Measurements from ENCODE around the gene PTPRN2. TPM values are rescaled to one million over a fixed set of nuclear protein-coding genes. Genes with fewer than 3 reads are reported as not detected.

The PTPRN2 gene
- total and polyA plus RNA-seq, 9 of the 15 experiments (the other 6 are each of a cell fraction or from before 2014, with no cell fraction given), result not detected

DNA sequence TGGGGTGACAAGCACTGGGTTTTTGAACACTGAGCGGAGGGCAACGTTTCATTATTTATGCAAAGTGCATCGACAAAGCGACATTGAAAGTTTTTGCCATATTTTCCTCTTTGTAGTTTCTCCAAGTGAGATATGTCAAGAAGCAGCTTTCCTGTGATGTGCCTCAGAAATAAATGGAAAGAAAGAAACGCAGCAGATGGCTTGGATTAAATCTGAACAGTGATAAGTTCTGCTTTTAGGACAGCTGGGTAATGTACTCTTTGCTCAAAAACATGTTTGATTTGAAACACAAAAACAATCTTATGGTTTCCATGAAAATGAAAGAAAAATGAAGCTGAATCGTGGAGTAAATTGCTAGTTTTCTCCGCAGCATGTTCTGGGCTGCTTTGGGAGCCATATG lies 166.3 kb downstream of the PTPRN2 start (continued):
- TF ChIP-seq, protein P1, sequence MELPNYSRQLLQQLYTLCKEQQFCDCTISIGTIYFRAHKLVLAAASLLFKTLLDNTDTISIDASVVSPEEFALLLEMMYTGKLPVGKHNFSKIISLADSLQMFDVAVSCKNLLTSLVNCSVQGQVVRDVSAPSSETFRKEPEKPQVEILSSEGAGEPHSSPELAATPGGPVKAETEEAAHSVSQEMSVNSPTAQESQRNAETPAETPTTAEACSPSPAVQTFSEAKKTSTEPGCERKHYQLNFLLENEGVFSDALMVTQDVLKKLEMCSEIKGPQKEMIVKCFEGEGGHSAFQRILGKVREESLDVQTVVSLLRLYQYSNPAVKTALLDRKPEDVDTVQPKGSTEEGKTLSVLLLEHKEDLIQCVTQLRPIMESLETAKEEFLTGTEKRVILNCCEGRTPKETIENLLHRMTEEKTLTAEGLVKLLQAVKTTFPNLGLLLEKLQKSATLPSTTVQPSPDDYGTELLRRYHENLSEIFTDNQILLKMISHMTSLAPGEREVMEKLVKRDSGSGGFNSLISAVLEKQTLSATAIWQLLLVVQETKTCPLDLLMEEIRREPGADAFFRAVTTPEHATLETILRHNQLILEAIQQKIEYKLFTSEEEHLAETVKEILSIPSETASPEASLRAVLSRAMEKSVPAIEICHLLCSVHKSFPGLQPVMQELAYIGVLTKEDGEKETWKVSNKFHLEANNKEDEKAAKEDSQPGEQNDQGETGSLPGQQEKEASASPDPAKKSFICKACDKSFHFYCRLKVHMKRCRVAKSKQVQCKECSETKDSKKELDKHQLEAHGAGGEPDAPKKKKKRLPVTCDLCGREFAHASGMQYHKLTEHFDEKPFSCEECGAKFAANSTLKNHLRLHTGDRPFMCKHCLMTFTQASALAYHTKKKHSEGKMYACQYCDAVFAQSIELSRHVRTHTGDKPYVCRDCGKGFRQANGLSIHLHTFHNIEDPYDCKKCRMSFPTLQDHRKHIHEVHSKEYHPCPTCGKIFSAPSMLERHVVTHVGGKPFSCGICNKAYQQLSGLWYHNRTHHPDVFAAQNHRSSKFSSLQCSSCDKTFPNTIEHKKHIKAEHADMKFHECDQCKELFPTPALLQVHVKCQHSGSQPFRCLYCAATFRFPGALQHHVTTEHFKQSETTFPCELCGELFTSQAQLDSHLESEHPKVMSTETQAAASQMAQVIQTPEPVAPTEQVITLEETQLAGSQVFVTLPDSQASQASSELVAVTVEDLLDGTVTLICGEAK (IDR thresholded peaks at IDR 0.05), result no peak
- TF ChIP-seq, protein P1 (CRISPR knock-in tag; IDR thresholded peaks at IDR 0.05), result no peak
- TF ChIP-seq ZNF232 (CRISPR knock-in tag; IDR thresholded peaks at IDR 0.05) (no peak), MXI1 (IDR thresholded peaks at IDR 0.05; ENCODE audit: low read depth, low read length) (no peak), TAF7 (tag; IDR thresholded peaks at IDR 0.05) (no peak), SREBF1 (IDR thresholded peaks at IDR 0.05; ENCODE audit: borderline replicate concordance, low read depth, low read length) (no peak), ZNF354B (CRISPR knock-in tag; IDR thresholded peaks at IDR 0.05) (no peak), ZNF707 (CRISPR knock-in tag; conservative IDR thresholded peaks at IDR 0.05) (no peak)
- TF ChIP-seq, protein P2, sequence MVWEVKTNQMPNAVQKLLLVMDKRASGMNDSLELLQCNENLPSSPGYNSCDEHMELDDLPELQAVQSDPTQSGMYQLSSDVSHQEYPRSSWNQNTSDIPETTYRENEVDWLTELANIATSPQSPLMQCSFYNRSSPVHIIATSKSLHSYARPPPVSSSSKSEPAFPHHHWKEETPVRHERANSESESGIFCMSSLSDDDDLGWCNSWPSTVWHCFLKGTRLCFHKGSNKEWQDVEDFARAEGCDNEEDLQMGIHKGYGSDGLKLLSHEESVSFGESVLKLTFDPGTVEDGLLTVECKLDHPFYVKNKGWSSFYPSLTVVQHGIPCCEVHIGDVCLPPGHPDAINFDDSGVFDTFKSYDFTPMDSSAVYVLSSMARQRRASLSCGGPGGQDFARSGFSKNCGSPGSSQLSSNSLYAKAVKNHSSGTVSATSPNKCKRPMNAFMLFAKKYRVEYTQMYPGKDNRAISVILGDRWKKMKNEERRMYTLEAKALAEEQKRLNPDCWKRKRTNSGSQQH (CRISPR knock-in tag; IDR thresholded peaks at IDR 0.05), result no peak
- TF ChIP-seq, protein P3, sequence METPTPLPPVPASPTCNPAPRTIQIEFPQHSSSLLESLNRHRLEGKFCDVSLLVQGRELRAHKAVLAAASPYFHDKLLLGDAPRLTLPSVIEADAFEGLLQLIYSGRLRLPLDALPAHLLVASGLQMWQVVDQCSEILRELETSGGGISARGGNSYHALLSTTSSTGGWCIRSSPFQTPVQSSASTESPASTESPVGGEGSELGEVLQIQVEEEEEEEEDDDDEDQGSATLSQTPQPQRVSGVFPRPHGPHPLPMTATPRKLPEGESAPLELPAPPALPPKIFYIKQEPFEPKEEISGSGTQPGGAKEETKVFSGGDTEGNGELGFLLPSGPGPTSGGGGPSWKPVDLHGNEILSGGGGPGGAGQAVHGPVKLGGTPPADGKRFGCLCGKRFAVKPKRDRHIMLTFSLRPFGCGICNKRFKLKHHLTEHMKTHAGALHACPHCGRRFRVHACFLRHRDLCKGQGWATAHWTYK (CRISPR knock-in tag; IDR thresholded peaks at IDR 0.05), result no peak
